NT2/D1 (cell line): ENCODE data around the gene PPM1F.

ENCODE experiments used
- SUZ12 ChIP-seq: IDR thresholded peaks from 2 replicates; pipeline ENCODE4 v1.6.1; 2011; ENCODE audit not compliant: insufficient read length, insufficient read depth; ENCODE audit errors: extremely low read depth
- YY1 ChIP-seq: IDR thresholded peaks from 2 replicates; pipeline ENCODE4 v1.6.1; 2011; ENCODE audit not compliant: insufficient read length, insufficient read depth

DNA sequence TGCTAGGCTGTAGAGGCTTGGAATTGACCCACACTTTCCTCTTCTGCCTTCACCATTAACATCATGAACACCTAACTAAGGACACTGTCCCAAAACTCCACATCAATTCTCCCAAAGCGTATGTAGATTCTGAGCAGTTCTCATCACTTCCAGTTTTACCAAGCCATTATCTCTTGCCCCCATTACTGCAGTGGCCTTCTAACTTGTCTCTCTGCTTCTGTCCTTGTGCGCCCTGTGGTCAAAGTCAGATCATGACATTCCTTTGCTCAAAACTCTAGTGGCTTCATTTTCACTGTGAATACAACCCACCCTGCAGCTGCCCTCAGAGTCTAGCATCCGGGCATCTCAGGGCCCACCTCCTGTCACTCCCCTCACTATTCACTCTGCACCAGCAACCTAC, 43.0 kb upstream of the PPM1F start:
- TF ChIP-seq SUZ12, result no peak
- no peak for TF ChIP-seq YY1
